HG03066 (cell line): Measurements from ENCODE around the gene NISCH.

Source experiments
- ATAC-seq: cut with Tn5 transposase; IDR thresholded peaks from one replicate; pipeline ENCODE4 v1.9.1; 2021; ENCODE audit warnings: low read depth; ENCODE audit not compliant: unreplicated experiment

Gene NISCH

DNA sequence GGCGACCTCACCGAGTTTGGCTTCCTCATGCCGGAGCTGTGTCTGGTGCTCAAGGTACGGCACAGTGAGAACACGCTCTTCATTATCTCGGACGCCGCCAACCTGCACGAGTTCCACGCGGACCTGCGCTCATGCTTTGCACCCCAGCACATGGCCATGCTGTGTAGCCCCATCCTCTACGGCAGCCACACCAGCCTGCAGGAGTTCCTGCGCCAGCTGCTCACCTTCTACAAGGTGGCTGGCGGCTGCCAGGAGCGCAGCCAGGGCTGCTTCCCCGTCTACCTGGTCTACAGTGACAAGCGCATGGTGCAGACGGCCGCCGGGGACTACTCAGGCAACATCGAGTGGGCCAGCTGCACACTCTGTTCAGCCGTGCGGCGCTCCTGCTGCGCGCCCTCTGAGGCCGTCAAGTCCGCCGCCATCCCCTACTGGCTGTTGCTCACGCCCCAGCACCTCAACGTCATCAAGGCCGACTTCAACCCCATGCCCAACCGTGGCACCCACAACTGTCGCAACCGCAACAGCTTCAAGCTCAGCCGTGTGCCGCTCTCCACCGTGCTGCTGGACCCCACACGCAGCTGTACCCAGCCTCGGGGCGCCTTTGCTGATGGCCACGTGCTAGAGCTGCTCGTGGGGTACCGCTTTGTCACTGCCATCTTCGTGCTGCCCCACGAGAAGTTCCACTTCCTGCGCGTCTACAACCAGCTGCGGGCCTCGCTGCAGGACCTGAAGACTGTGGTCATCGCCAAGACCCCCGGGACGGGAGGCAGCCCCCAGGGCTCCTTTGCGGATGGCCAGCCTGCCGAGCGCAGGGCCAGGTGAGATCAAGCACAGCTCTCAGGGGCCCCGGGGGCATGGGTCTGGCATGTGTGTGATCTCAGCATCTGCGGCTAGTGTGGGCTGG lies 32.6 kb downstream of the NISCH start:
- no peak for ATAC-seq

DNA sequence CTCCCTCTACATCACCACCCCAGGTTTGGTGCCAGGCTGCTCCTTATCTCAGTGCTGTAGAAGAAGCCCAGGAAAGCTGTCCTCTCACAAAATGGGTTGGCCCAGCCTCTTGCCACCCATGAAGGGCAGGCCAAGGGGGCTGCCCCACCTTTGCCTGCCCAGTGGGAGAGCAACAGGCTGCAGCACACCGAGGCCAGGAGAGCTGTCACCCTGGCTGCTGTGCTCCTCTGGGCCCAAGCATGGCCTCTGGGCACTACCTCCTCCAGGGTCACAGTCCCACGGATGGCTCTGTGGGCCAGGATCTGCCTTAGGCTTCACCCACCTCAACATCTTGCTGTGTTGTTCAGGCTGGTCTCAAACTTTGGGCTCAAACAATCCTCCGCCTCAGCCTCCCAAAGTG lies 33.3 kb downstream of the NISCH start:
- no peak for ATAC-seq

DNA sequence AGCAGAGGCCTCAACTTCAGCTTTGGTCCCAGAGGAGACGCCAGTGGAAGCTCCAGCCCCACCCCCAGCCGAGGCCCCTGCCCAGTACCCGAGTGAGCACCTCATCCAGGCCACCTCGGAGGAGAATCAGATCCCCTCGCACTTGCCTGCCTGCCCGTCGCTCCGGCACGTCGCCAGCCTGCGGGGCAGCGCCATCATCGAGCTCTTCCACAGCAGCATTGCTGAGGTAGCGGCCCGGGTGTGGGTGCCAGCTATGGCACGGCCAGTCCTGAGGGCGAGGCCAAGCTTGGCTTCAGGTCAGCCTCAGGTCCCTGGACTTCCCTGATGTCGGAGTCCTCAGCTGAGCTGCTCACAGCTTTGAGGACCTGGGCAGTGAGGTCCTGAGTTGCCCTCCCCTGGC lies 34.0 kb downstream of the NISCH start:
- ATAC-seq: no peak

DNA sequence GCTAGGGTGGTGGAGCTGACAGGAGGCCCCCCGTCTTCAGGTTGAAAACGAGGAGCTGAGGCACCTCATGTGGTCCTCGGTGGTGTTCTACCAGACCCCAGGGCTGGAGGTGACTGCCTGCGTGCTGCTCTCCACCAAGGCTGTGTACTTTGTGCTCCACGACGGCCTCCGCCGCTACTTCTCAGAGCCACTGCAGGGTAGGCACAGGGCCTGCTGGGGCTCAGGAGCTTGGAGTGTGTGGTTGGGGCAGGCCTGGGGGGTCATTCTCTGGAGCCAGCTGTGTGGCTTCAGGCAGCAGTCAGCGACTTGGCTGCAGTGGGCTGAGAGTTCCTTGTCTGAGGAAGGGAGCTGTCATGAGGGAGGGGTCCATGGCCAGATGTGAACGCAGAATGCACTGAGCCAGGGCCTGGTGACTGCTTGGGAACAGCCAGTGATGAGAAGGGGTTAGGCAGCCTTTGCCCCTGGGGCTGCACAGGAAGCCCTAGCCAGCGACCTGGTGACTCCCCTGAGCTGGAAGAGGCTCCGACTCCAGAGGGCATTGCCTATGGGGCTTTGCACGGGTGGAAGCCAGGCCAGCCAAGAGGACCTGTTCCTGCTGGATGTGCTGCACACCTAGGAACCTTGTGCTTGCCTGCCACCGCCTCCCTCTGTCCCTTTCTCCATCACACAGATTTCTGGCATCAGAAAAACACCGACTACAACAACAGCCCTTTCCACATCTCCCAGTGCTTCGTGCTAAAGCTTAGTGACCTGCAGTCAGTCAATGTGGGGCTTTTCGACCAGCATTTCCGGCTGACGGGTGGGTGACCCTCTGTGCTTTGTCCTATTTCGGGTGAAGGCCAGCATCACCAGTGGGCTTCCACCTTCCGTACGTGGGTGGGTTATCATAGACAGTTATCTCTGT lies 34.9 kb downstream of the NISCH start:
- ATAC-seq: no peak

DNA sequence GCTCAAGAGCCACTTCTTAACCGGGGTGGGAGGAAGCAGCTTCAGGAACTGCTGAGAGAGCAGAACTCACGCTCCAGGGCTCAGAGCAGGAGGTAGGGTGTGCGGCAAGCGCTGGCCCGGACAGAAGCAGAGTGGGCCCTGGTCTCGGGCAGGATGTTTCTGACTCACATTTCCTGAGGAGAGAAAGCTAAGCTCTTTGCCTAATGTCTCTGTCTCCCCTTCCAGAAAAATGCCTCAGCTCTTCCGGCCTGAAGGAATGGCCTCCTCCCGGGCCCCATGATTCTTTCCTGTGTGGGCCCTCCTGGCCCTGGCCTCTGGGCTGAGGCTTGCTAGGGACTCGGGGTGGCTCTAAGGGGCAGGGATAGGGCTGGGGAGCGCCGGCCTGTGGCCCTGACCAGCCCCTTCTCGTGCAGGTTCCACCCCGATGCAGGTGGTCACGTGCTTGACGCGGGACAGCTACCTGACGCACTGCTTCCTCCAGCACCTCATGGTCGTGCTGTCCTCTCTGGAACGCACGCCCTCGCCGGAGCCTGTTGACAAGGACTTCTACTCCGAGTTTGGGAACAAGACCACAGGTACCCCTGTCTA lies 35.6 kb downstream of the NISCH start:
- no peak for ATAC-seq

DNA sequence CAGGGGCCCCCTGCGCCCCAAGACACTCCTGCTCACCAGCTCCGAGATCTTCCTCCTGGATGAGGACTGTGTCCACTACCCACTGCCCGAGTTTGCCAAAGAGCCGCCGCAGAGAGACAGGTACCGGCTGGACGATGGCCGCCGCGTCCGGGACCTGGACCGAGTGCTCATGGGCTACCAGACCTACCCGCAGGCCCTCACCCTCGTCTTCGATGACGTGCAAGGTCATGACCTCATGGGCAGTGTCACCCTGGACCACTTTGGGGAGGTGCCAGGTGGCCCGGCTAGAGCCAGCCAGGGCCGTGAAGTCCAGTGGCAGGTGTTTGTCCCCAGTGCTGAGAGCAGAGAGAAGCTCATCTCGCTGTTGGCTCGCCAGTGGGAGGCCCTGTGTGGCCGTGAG lies 36.7 kb downstream of the NISCH start:
- no peak for ATAC-seq

DNA sequence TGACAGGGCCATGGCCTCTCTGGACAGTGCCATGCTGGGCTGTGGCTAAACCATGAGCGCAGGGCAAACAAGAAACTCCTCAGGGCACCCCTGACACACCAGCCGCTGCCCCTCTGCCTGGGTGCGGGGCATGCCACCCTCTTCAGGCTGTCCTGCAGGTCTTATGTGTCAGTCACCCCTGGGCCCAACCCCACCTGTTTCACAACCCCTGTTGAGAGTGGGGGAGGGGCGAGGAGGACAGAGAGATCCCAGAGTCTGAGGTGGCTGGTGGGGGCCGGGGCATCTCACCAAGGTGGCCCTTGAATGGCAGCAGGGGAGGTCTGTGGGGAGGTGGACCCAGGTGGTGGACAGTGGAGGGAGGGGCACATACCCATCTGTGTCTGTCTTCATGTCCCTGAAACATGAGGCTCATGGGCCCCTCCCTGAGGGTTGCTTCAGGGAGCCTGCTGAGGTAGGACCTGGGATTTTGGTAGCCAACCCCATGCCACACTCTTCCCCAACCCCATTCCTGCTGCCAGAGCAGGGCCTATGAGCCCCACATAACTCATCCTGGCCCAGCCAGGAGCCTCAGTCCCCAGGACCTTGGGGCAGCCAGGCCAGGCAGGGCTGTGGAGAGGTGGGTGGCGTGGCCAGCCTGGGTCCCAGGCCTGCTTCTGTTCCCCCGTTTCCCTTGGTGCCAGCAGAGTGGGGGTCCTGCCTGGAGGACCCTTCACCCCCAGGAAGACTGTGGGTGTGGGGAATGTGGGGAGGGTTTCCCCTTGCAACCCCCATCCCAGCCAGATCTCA lies 38.0 kb downstream of the NISCH start:
- no peak for ATAC-seq

DNA sequence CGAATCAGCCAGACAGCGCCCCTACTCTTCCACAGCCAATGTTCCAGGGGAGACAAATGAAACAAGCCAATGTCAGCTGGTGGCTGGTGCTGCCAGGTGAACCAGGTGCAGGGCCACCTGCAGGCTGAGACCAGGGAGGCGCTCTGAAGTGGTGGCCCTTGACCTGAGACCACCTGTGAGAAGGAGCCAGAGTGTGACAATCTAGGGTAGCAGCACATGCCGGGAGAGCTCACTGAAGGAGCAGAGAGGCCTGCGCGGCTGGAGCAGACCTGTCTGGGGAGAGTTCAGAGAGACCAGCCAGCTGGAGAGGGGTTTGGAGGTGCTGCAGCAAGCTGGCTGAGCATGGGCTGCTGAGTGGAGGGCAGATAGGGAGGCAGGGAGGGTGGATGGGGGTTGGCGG lies 39.0 kb downstream of the NISCH start:
- no peak for ATAC-seq

DNA sequence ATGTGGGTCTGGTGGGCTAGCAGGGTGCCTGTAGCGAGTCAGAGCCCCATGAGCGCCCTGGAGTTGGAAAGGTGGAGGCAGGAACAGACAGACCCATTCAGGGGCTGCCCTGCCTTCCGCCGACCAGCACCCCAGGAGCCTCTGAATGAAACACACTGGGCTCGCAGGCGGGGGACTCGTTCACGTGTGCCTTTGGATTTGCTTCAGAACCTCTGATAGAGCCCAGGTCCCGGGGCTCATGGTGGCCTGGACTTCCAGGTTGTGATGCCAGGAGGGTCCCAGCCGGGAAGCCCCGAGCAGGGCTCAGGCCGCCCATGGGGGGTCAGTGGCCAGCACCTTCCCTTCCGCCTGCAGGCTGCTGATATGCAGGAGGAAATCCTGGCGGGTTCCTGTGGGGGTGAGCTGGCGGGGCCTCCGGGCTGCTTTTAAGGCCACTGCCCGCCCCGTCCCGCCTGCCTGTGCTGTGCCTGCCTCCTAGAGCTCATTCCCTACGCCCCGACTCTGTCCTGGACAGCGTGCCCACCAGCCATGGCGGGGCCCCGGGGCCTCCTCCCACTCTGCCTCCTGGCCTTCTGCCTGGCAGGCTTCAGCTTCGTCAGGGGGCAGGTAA lies 39.6 kb downstream of the NISCH start, which contains the start of gene STAB1:
Gene STAB1 (plus strand): TSS at position 453 of the 610 bp plus-strand sequence. CDS start 76 bp downstream, at position 529.
- ATAC-seq: no peak

DNA sequence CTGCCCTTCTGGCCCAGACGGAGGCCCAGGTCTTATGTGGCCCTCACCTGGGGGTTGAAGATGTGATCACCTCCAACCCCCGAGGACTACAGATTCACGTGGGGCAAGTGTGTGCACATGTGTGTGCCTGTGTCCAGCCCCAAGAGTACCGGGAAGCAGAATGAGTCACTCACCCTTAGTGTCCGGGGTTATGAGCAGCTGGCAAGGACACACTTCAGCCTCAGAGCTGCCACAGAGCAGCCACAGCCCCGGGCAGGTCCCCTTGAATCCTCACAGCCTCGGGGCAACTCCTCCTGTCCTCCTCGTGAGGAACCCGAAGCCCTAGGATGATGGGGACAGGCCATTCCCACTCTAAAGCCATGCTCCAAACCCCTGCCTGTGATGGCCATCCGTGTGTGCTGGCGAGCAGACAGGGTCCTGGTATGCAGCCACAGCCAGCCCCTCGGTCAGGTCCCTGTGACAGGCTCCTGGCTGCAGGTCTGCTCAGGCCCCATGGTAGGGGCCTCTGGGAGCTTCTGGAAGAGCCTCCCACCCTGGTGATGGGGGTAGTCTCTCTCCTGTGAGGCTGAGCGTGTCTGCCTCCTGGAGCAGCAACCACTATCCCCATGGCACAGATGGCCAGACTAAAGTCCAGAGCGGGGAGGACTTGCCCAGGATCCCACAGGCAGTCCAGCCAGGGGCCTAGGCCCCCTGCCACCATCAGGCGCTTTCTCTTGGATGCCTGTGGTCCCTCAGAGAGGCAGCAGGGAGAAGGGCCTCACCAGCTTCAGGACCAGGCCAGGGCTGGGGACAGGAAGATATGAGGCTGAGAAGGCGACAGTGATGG lies 40.6 kb downstream of the NISCH start:
- ATAC-seq: no peak

DNA sequence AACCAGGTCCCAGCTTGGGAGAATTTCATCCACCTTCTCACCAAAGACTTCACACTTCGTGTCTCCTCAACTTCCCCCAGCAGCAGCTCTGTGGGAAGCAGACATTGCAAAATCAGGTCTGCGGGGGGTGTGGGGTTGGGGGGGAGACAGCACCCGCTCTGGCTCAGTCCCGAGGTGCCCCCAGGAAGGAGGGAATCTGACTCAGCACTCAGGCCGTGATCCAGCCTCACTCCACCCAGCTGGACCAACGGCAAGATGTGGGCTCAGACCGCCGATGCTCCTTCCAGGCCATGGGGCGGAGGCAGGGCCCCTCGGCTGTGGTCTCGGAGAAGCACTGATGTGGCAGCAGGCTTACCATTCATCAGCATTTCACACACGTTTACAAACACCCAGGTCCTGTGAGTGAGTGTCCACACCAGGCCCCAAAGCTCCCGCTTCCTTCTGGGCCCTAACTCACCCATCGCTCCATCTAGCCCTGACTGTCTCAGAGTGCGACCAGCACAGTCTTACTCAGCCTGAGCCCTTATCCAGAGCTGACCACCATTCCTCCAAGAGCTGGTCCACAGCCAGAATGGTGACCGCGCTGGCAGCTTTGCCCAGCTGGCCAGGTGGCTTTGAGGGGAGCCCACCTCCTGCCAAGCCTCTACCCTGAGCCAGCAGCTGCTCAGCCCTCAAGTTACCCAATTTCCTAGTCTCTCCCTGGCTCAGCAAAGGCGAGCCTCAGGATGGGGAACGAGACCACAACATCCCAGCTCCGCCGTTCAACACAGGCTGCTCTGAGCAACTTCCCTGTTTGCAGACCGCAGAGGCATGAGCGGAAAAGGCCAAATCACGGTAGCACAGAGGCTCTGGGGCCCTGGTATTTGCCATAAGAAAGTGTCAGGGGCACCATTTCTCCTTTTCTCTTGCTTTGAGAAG lies 43.0 kb downstream of the NISCH start:
- ATAC-seq: no peak

DNA sequence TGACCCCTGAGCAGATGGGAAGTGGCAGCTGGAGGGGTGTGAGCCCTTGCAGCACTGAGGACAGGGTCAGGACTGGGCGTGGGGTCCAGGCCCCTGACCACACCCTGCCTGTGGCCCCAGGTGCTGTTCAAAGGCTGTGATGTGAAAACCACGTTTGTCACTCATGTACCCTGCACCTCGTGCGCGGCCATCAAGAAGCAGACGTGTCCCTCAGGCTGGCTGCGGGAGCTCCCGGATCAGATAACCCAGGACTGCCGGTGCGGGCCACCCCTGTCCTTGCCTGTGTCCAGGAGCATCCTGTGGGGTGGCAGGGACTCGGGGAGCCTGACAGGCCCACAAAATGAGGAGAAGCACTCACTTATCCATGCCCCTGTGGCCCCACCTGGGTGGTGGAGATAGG lies 45.6 kb downstream of the NISCH start:
- ATAC-seq: no peak

DNA sequence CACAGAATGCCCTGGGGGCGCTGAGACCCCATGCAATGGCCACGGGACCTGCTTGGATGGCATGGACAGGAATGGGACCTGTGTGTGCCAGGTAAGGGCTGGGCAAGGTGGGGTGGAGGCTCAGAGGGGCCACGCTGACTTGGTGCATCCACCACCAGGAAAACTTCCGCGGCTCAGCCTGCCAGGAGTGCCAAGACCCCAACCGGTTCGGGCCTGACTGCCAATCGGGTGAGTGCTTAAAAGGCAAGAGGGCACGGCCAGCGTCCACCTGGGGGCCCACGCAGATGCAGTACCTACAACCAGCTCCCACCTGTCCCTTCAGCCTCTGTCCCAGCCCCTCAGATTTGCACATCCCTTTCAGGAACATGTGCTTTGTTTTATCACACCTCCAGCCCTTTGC lies 46.6 kb downstream of the NISCH start:
- ATAC-seq: no peak

DNA sequence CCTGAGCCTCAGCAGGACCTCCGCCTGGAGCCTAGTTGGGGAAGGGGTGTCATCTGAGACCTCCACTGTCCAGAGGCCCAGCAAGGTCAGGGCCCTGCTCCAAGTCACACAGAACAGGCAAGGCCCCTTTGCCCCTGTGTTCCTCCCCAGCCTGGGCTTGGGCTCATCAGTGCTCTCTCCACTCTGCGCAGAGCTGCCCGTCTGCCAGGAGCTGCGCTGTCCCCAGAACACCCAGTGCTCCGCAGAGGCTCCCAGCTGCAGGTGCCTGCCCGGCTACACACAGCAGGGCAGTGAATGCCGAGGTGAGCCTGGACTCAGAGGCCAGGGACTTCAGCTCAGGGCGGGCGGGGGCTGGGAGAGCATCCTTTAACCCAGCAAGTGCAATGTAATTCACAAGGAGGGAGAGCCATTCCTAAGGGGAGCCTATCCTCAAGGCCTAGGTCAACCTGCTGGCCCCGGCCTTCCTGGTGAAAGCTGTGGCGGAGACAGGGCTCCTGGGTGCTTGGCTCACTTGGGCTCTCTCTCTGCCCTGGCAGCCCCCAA lies 47.5 kb downstream of the NISCH start:
- no peak for ATAC-seq

DNA sequence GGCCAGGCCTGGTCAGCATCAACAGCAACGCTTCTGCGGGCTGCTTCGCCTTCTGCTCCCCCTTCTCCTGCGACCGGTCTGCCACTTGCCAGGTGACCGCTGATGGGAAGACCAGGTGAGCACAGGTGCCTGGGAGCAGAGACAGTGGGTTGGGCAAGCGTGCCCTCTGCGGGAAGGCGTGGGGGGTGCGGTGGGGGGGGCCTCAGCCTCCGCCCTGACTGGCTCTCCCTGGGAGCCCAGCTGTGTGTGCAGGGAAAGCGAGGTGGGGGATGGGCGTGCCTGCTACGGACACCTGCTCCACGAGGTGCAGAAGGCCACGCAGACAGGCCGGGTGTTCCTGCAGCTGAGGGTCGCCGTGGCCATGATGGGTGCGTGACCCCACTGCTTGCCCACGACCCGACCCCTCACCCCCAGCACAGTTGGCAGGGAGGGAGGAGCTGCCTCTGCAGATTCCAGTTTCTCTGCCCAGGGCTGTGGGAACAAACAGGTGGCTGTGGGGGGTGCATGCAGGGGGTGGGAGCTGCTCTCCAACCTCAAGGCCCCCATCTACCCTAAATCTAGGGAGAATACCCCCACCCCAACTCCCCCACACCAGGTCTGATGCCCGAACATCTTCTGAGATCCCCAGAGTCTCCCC lies 48.5 kb downstream of the NISCH start:
- ATAC-seq: no peak

DNA sequence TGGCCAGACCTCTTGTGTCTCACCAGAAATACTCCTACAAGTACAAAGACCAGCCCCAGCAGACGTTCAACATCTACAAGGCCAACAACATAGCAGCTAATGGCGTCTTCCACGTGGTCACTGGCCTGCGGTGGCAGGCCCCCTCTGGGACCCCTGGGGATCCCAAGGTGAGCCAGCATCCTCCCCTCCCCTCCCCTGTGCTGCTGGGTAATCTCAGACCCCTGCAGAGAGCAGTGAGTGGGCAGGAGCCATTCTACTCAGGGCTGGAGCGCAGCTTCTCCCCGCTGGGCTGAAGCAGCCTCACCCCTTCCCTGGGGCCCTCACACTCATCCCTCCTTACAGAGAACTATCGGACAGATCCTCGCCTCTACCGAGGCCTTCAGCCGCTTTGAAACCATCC lies 49.6 kb downstream of the NISCH start:
- no peak for ATAC-seq

DNA sequence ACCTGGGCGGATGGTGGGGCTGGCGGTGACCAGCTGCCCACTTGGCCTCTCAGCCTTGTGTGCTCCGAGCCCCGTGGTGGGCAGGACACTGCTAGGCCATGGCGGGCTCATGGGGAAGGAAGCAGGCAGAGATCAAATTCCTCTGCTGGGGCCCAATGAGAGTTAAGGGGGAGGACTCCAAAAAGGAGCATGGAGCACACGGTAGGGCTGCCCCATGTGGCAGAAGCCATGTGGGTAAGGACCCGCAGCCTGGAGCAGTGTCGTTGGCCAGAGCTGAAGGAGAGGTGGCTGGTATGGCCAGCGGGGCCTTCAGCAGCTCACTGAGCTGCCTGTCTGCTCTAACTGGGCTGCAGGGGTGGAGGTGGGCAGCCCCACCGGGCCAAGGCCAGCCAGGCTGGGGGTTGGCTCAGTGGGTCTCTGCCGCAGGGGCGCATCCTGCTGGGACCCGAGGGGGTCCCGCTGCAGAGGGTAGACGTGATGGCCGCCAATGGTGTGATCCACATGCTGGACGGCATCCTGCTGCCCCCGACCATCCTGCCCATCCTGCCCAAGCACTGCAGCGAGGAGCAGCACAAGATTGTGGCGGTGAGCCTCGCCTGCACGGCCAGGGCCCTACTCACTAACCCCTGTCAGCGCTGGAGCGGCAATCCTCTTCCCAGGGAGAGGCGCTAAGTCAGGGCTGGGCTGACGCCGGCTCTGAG lies 51.0 kb downstream of the NISCH start:
- ATAC-seq: no peak
